WERI-Rb-1 (cell line): ENCODE results near the gene DOK6.

Experiments used
- DNase-seq: peaks from one replicate; pipeline ENCODE4 v3.0.0-alpha.2; 2020
- H3K27ac ChIP-seq: fragments of 250-450 bp; sonication (Bioruptor Pico); 2 replicates; pipeline ENCODE4 v1.5.1; 2020; ENCODE audit warnings: mild to moderate bottlenecking, moderate library complexity
- H3K27me3 ChIP-seq: fragments of 250-450 bp; sonication (Bioruptor Pico); 2 replicates; pipeline ENCODE4 v1.5.1; 2021; ENCODE audit warnings: mild to moderate bottlenecking, low read depth, moderate library complexity; ENCODE audit not compliant: insufficient read depth, severe bottlenecking
- H3K36me3 ChIP-seq: fragments of 250-450 bp; sonication (Bioruptor Pico); 2 replicates; pipeline ENCODE4 v1.5.1; 2020; ENCODE audit warnings: mild to moderate bottlenecking, moderate library complexity
- H3K4me3 ChIP-seq: 2 replicates; pipeline ENCODE4 v1.5.1; 2011; ENCODE audit warnings: low read depth, mild to moderate bottlenecking, control low read depth, low read length
- H3K9me3 ChIP-seq: fragments of 250-450 bp; sonication (Bioruptor Pico); 2 replicates; pipeline ENCODE4 v1.5.1; 2021; ENCODE audit warnings: mild to moderate bottlenecking, moderate library complexity; ENCODE audit not compliant: severe bottlenecking
- TF ChIP-seq, protein P1 (sequence below): IDR thresholded peaks from 2 replicates; pipeline ENCODE4 v1.5.1; 2011; ENCODE audit warnings: low read depth, mild to moderate bottlenecking, control low read depth, inconsistent platforms, low read length

DOK6 gene

GRCh38 chr18:69689121-69689759 lies 288.6 kb downstream of the DOK6 start:
- Histone ChIP-seq H3K4me3 (no peak overlapping the region), H3K9me3 (no peaks in the 10 kb centered on the region), H3K36me3 (no peaks in the 10 kb centered on the region), H3K27me3 (no peaks in the 10 kb centered on the region), H3K27ac (no peak overlapping the region)
- no peak for DNase-seq
- TF ChIP-seq, protein P1, sequence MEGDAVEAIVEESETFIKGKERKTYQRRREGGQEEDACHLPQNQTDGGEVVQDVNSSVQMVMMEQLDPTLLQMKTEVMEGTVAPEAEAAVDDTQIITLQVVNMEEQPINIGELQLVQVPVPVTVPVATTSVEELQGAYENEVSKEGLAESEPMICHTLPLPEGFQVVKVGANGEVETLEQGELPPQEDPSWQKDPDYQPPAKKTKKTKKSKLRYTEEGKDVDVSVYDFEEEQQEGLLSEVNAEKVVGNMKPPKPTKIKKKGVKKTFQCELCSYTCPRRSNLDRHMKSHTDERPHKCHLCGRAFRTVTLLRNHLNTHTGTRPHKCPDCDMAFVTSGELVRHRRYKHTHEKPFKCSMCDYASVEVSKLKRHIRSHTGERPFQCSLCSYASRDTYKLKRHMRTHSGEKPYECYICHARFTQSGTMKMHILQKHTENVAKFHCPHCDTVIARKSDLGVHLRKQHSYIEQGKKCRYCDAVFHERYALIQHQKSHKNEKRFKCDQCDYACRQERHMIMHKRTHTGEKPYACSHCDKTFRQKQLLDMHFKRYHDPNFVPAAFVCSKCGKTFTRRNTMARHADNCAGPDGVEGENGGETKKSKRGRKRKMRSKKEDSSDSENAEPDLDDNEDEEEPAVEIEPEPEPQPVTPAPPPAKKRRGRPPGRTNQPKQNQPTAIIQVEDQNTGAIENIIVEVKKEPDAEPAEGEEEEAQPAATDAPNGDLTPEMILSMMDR, result no peak

- H3K4me3 ChIP-seq, result no peak overlapping the region
- TF ChIP-seq, protein P1, result no peak
- H3K27me3 ChIP-seq, result no peaks in the 10 kb centered on the region
- H3K27ac ChIP-seq, result no peak overlapping the region
- no peaks in the 10 kb centered on the region for H3K36me3 ChIP-seq
- H3K9me3 ChIP-seq, result no peaks in the 10 kb centered on the region
- DNase-seq, result no peak
Measured at GRCh38 chr18:69691008-69691760, 290.5 kb downstream of the DOK6 start.

DNA sequence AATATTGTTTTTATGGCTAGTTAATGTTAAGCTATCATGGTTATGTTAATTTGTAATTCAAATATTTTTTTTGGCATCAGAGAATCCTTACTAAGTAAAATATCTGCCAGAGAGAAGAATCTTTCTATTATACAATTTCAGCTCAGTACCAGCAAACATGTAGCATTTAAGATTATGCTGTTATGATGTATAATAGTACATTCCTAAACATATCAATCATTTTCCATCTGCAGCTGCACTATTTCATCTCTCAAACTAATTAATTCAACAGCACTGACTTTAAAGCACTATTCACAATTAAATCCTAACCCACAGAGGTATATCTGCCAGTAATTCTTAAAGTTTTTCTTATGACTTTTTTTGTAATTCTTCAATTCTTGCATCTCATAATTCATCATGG lies 296.4 kb downstream of the DOK6 start:
- H3K9me3 ChIP-seq, result no peaks in the 10 kb centered on the region
- H3K27me3 ChIP-seq, result no peaks in the 10 kb centered on the region
- TF ChIP-seq, protein P1, result no peak
- no peaks in the 10 kb centered on the region for H3K36me3 ChIP-seq
- DNase-seq, result no peak
- no peak overlapping the region for H3K27ac ChIP-seq
- H3K4me3 ChIP-seq, result no peak overlapping the region

DNA sequence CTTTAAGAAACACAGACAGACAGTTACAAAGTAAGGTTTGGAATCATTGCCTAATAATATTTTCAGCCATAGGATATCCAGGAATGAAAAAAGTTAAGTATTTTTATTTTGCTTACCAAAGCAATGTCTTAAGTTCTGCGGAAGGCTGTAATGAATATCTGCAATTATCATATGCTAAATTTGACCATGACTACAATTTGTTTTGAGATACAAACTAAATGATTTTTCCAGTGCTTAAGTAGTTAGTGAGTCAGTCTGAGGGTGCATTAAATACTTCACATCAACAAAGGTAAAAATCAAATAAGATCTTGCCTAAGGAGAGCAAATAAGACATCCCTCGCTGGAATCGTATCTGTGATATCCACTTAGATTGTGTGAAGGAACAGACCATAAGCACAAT lies 297.0 kb downstream of the DOK6 start:
- DNase-seq, result no peak
- H3K36me3 ChIP-seq, result no peaks in the 10 kb centered on the region

GRCh38 chr18:69701305-69701704 lies 300.6 kb downstream of the DOK6 start:
- Histone ChIP-seq H3K4me3 (no peak overlapping the region), H3K36me3 (no peaks in the 10 kb centered on the region), H3K27ac (no peak overlapping the region), H3K9me3 (no peaks in the 10 kb centered on the region), H3K27me3 (no peaks in the 10 kb centered on the region)
- TF ChIP-seq, protein P1, result no peak
- no peak for DNase-seq

More for the DNA sequence above, 297.0 kb downstream of the DOK6 start:
- H3K4me3 ChIP-seq, result no peak overlapping the region
- TF ChIP-seq, protein P1, result no peak
- no peaks in the 10 kb centered on the region for H3K27me3 ChIP-seq
- no peaks in the 10 kb centered on the region for H3K9me3 ChIP-seq
- H3K27ac ChIP-seq, result no peak overlapping the region
